Measurements from ENCODE around the gene CCDC85C.

DNA sequence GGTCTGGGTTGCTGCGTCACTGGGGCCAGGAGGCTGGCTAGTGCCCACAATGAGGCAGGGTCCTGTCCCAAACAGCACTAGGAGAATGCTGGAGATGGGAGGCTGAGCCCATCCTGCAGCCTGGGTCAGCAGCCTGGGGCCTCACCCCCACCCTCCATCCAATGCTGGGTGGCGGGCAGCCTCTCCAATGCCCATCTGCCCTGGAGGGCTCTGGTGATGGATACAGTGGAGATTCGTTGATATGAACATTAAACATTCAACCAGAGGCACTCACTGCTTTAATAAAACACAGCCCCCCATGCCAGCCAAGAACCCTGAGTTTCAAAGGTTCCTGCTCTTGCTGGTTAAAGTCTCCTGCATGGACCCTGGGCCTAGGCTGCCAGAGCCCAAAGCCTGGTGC lies 21.5 kb upstream of the CCDC85C start:
- TF ChIP-seq, protein P1, sequence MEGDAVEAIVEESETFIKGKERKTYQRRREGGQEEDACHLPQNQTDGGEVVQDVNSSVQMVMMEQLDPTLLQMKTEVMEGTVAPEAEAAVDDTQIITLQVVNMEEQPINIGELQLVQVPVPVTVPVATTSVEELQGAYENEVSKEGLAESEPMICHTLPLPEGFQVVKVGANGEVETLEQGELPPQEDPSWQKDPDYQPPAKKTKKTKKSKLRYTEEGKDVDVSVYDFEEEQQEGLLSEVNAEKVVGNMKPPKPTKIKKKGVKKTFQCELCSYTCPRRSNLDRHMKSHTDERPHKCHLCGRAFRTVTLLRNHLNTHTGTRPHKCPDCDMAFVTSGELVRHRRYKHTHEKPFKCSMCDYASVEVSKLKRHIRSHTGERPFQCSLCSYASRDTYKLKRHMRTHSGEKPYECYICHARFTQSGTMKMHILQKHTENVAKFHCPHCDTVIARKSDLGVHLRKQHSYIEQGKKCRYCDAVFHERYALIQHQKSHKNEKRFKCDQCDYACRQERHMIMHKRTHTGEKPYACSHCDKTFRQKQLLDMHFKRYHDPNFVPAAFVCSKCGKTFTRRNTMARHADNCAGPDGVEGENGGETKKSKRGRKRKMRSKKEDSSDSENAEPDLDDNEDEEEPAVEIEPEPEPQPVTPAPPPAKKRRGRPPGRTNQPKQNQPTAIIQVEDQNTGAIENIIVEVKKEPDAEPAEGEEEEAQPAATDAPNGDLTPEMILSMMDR (IDR thresholded peaks at IDR 0.05) = no peak
- TF ChIP-seq, protein P2, sequence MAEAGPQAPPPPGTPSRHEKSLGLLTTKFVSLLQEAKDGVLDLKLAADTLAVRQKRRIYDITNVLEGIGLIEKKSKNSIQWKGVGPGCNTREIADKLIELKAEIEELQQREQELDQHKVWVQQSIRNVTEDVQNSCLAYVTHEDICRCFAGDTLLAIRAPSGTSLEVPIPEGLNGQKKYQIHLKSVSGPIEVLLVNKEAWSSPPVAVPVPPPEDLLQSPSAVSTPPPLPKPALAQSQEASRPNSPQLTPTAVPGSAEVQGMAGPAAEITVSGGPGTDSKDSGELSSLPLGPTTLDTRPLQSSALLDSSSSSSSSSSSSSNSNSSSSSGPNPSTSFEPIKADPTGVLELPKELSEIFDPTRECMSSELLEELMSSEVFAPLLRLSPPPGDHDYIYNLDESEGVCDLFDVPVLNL (CRISPR knock-in tag; IDR thresholded peaks at IDR 0.05; ENCODE audit: borderline replicate concordance, low read depth) = no peak
- TF ChIP-seq SP1 (CRISPR knock-in tag; conservative IDR thresholded peaks at IDR 0.05) (no peak), FOXJ3 (CRISPR knock-in tag; IDR thresholded peaks at IDR 0.05; ENCODE audit: borderline replicate concordance) (no peak), CREM (CRISPR knock-in tag; IDR thresholded peaks at IDR 0.05) (no peak), ESRRA (CRISPR knock-in tag; IDR thresholded peaks at IDR 0.05; ENCODE audit: borderline replicate concordance) (no peak)
